Fibroblast of the aortic adventitia (primary cell): ENCODE results near the gene MAML1. TPM values are rescaled to one million over a fixed set of nuclear protein-coding genes. Genes with fewer than 3 reads are reported as not detected.
A peak's percentile ranks its signal among the peaks of the same experiment; 100 is the strongest.

Source experiments
- DNase-seq: peaks from one replicate; pipeline ENCODE4 v3.0.0-alpha.2; 2010; ENCODE audit warnings: low read depth
- H3K4me3 ChIP-seq: 2 replicates; pipeline ENCODE4 v1.5.1; 2011; ENCODE audit warnings: low read depth, mild to moderate bottlenecking, control low read depth, low read length, moderate library complexity
- CTCF ChIP-seq: IDR thresholded peaks from 2 replicates; pipeline ENCODE4 v1.5.1; 2011; ENCODE audit warnings: mild to moderate bottlenecking, low read length, control low read depth, inconsistent platforms; ENCODE audit not compliant: insufficient read depth
- total RNA-seq: library from RNA; depleted of rRNA; stranded (reverse); fragments of >200 nt; gene quantifications from 2 replicates; pipeline ENCODE4 v1.2.3, GENCODE V29; 2012; ENCODE audit warnings: low replicate concordance

The MAML1 gene
- total RNA-seq, 1 donor: 9.9 TPM

GRCh38 chr5:179816796-179817469 lies 84.3 kb downstream of the MAML1 start:
- peak overlapping the region; percentile 25 for H3K4me3 ChIP-seq
- DNase-seq: no peak
- TF ChIP-seq CTCF: no peak

- DNase-seq: no peak
- H3K4me3 ChIP-seq: no peak overlapping the region
- no peak for TF ChIP-seq CTCF
Observed at GRCh38 chr5:179817470-179817840, 84.8 kb downstream of the MAML1 start.

GRCh38 chr5:179817890-179818745 lies 85.5 kb downstream of the MAML1 start:
- H3K4me3 ChIP-seq: peak overlapping the region; percentile 49
- no peak for DNase-seq
- TF ChIP-seq CTCF: no peak

GRCh38 chr5:179818746-179819295 lies 86.2 kb downstream of the MAML1 start:
- DNase-seq: peak; percentile 94
- no peak for TF ChIP-seq CTCF
- peak overlapping the region; percentile 95 for H3K4me3 ChIP-seq

GRCh38 chr5:179819296-179820126 lies 86.9 kb downstream of the MAML1 start:
- peak overlapping the region; percentile 95 for H3K4me3 ChIP-seq
- TF ChIP-seq CTCF: no peak
- peak; percentile 75 for DNase-seq

- peak overlapping the region; percentile 95 for H3K4me3 ChIP-seq
- peak; percentile 37 for DNase-seq
- TF ChIP-seq CTCF: no peak
Observed at GRCh38 chr5:179820127-179820482, 87.5 kb downstream of the MAML1 start.
